GM12874 (cell line): ENCODE data around the gene USP34.

Experiments used
- TF ChIP-seq, protein P1 (sequence below): IDR thresholded peaks from 2 replicates; pipeline ENCODE4 v1.5.1; 2011; ENCODE audit warnings: low read depth, mild to moderate bottlenecking, control low read depth, low read length, moderate library complexity; ENCODE audit not compliant: insufficient read depth

The USP34 gene

DNA sequence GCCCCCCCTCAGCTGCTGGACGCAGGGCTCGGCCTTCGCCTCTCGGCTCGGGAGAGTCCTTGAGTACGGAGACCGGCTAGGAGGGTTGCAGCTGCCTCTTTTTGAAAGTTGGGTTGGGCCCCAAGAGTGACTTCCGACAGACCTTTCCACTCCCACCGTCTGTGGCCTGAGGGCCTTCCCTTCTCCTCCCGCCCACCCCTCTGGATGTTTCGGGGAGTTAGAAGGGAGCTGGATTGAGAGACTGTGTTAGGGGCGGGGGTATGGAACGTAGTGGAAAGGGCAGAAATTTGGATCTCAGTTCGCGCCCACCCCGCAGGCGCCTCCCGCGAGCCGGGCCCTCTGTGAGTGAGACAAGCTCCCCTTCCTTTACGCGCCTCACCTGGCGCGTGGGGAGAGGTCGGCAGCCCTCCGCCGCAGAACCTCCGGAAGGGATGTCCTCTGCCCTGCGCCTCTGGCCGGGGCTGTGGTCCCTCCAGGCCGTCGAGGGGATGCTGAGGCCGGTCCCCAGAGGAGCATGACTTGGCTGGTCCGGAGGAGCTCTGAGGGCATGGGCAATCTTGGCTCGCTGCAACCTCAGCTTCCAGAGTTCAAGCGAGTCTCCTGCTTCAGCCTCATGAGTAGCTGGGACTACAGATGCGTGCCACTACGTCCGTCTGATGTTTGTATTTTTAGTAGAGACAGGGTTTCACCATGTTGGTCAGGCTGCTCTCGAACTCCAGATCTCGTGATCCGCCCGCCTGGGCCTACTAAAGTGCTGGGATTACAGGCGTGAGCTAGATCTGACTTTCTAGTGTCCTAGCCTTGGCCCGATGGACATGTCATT lies 292.9 kb downstream of the USP34 start:
- TF ChIP-seq, protein P1, sequence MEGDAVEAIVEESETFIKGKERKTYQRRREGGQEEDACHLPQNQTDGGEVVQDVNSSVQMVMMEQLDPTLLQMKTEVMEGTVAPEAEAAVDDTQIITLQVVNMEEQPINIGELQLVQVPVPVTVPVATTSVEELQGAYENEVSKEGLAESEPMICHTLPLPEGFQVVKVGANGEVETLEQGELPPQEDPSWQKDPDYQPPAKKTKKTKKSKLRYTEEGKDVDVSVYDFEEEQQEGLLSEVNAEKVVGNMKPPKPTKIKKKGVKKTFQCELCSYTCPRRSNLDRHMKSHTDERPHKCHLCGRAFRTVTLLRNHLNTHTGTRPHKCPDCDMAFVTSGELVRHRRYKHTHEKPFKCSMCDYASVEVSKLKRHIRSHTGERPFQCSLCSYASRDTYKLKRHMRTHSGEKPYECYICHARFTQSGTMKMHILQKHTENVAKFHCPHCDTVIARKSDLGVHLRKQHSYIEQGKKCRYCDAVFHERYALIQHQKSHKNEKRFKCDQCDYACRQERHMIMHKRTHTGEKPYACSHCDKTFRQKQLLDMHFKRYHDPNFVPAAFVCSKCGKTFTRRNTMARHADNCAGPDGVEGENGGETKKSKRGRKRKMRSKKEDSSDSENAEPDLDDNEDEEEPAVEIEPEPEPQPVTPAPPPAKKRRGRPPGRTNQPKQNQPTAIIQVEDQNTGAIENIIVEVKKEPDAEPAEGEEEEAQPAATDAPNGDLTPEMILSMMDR, result no peak

DNA sequence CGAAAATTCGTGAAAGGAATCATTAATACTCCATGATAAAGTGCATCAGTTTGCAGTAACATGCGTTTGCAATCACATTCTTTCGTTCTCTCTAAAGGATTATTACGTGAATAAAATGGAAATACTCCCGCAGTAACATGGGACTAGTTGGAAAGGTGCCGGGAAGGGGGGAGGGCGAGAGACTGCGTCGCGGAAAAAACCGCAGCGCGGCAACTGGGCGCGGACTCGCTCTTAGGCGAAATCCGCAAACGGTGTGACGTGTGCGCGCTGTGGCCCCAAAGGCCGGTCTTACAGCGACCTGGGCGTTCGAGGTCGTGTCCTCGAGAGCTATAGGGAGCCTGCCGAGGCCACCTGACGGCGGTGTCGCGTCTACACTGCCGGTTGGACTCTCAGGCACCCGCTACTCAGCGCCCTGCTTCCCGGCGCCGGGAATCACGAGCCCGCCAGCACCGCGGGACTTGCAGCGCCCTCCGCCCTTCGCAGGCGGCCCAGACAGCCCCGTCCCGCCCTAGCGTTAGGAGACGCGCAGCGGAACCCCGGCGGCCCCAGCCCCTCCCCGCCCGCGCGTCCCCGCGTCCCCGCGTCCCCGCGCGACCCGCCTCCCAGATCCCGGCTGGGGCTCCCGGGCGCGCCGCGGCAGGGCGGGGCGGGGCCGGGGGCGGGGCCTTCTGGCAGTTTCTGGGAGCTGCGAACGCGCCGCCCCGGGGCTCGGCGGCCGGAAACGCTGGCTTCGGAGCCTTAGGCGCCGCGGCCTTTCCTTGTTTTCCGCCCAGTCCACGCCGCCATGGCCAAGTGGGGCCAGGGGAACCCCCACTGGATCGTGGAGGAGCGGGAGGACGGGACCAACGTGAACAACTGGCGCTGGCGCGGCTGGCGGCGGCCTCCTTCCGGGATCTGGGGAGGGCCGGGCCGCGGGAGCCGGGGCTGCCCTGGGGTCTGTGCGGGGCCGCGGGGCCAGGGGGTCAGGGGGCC lies 293.8 kb downstream of the USP34 start:
- TF ChIP-seq, protein P1, result peak; percentile 11; the same call in 1 of the 2 replicates

DNA sequence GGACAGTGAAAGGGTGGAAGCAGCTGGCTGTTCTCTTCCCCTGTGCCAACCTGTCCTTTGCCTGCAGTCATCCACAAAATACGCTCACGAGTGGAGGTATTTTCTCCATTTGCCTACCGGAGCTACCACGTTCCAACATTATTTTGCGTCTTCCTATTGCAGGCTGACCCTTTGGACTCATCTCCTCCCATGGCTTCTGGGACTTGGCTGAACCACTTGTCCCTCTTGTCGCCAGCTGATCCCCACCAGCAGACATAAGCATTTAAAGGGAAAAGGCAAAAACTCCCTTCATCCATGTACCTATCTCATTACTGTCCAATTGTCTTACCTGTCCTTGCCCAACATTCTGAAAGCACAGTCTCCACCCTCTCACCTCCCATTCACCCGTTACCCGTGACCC lies 295.9 kb downstream of the USP34 start:
- TF ChIP-seq, protein P1, result no peak

DNA sequence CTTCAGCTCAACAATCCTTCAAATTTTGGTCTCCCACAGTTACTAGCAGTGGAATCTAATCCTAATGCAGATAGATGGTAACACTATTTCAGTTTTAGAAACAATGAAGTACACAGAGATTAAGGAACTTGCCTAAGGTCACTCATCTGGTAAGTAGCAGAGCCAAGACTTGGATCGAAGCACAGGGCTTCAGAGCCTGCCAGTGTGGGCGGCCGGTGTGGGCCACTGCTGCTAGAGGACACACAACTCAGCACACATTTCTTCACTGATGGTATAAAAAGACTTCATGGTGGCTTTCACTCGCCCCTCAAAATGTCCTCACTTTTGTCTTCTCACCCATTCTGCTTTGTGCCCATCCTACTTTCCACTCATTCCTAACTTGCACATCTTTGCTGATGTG lies 297.8 kb downstream of the USP34 start:
- TF ChIP-seq, protein P1, result no peak

DNA sequence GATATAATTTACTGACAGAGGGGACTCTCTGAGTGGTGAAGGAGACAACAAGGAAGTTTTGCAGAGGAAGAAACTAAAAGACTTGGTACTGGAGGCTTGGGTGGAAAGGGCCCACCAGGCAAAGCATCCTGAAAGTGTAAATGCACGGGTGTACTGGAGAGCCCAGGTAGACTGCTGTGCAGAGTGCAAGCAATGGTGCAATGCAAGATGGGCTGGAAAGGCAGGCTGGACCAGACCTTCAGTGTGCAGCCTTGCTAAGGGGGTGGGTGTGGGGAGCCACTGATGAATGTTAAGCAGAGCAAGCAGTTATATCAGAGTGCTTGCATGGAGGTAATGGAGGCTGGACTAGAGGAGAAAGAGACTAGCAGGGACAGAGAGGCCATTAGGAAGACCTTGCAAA lies 298.2 kb downstream of the USP34 start:
- TF ChIP-seq, protein P1, result no peak

DNA sequence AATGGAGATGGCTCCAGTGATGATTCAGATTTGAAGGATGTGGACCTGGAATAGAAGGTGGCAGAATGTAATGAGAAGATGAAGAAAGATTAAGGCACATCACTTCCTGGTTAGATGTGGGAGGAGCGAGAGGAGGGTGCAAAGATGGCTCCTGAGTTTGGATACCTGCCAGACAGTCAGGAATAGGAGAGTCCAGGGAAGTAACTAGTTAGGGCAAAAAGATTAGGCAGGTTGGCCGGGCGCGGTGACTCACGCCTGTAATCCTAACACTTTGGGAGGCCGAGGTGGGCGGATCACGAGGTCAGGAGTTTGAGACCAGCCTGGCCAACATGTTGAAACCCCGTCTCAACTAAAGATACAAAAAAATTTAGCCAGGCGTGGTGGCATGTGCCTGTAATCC lies 303.3 kb downstream of the USP34 start:
- TF ChIP-seq, protein P1, result no peak

DNA sequence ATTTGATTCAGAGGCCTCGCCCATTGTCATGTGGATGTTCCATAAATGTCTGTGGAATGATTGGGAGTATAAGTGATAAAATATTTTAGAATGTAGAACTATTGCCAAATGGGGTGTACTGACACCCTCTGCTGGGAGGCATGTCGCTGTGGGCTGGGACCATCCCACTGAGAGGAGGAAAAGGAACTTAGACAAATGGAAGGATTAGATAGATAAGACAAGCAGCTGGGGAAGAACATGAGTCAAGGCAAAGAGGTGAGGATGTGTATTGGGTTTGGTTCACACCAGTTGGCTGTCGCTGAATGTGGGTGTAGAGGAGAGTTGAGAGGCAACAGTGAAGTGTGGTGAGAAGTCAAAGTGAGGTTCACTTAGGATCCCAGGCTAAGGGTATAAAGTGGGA lies 304.9 kb downstream of the USP34 start:
- TF ChIP-seq, protein P1, result no peak
